Astrocyte (in vitro differentiated cells and primary cell): Measurements from ENCODE around the gene FAM171A2. TPM values are rescaled to one million over a fixed set of nuclear protein-coding genes. Genes with fewer than 3 reads are reported as not detected.

ENCODE experiments used
- DNase-seq: peaks from one replicate; pipeline ENCODE4 v3.0.0-alpha.2; 2010; ENCODE audit warnings: low read depth
- FAIRE-seq: peaks from 2 replicates; lab custom pipeline; 2011; peaks lifted over from hg19 to GRCh38; lab: Jason Lieb, UNC
- H2AFZ ChIP-seq: 2 replicates; pipeline ENCODE4 v1.6.0; 2012; ENCODE audit warnings: low read depth, low read length, inconsistent platforms
- H3K27ac ChIP-seq: 2 replicates; pipeline ENCODE4 v1.5.1; 2011; ENCODE audit warnings: low read depth, low read length, inconsistent platforms
- H3K27me3 ChIP-seq: 2 replicates; pipeline ENCODE4 v1.6.0; 2011; ENCODE audit warnings: low read length, inconsistent platforms; ENCODE audit not compliant: insufficient read depth
- H3K36me3 ChIP-seq: 2 replicates; pipeline ENCODE4 v1.5.1; 2011; ENCODE audit warnings: low read length, inconsistent platforms; ENCODE audit not compliant: insufficient read depth
- H3K4me1 ChIP-seq: 2 replicates; pipeline ENCODE4 v1.5.1; 2011; ENCODE audit warnings: low read length, inconsistent platforms; ENCODE audit not compliant: insufficient read depth
- H3K4me2 ChIP-seq: 2 replicates; pipeline ENCODE4 v1.6.0; 2012; ENCODE audit warnings: low read length, inconsistent platforms
- H3K4me3 ChIP-seq: 2 replicates; pipeline ENCODE4 v1.5.1; 2011; ENCODE audit warnings: low read depth, mild to moderate bottlenecking, low read length, inconsistent platforms; ENCODE audit not compliant: insufficient read depth
- H3K79me2 ChIP-seq: 2 replicates; pipeline ENCODE4 v1.6.0; 2012; ENCODE audit warnings: mild to moderate bottlenecking, low read length, inconsistent platforms; ENCODE audit not compliant: insufficient read depth
- H3K9ac ChIP-seq: 2 replicates; pipeline ENCODE4 v1.6.0; 2012; ENCODE audit warnings: mild to moderate bottlenecking, low read length, inconsistent platforms
- H3K9me3 ChIP-seq: 2 replicates; pipeline ENCODE4 v1.5.1; 2012; ENCODE audit warnings: low read depth, mild to moderate bottlenecking, low read length, inconsistent platforms; ENCODE audit not compliant: insufficient read depth
- H4K20me1 ChIP-seq: 2 replicates; pipeline ENCODE4 v1.6.0; 2012; ENCODE audit warnings: low read length, inconsistent platforms; ENCODE audit not compliant: insufficient read depth
- H3K27ac Mint-ChIP-seq: one replicate; pipeline ENCODE4 v1.8.0; 2021; ENCODE audit warnings: mild to moderate bottlenecking, mixed read lengths; ENCODE audit not compliant: unreplicated experiment
- H3K27me3 Mint-ChIP-seq: one replicate; pipeline ENCODE4 v1.8.0; 2021; ENCODE audit warnings: low read depth, mixed read lengths; ENCODE audit not compliant: unreplicated experiment
- H3K36me3 Mint-ChIP-seq: one replicate; pipeline ENCODE4 v1.8.0; 2021; ENCODE audit warnings: low read depth, mixed read lengths; ENCODE audit not compliant: unreplicated experiment
- H3K4me1 Mint-ChIP-seq: one replicate; pipeline ENCODE4 v1.8.0; 2021; ENCODE audit warnings: low read depth, mixed read lengths; ENCODE audit not compliant: unreplicated experiment
- H3K4me3 Mint-ChIP-seq: one replicate; pipeline ENCODE4 v1.8.0; 2021; ENCODE audit warnings: mild to moderate bottlenecking, moderate library complexity, mixed read lengths; ENCODE audit not compliant: unreplicated experiment
- H3K9me3 Mint-ChIP-seq: one replicate; pipeline ENCODE4 v1.8.0; 2021; ENCODE audit warnings: mild to moderate bottlenecking, mixed read lengths; ENCODE audit not compliant: unreplicated experiment
- EZH2 ChIP-seq: IDR thresholded peaks from 2 replicates; pipeline ENCODE4 v1.6.1; 2012; ENCODE audit warnings: mild to moderate bottlenecking, low read length, inconsistent platforms; ENCODE audit not compliant: insufficient read depth
- total RNA-seq: library from RNA; stranded (reverse); gene quantifications from 2 replicates; pipeline ENCODE4 v1.2.1, GENCODE V29; 2021
- TF ChIP-seq, protein P1 (sequence below): IDR thresholded peaks from 2 replicates; pipeline ENCODE4 v1.5.1; 2011; ENCODE audit warnings: low read depth, mild to moderate bottlenecking, inconsistent platforms, low read length, moderate library complexity; ENCODE audit not compliant: insufficient read depth

FAM171A2 gene
- total RNA-seq, 1 donor from 2014 or later: 18.2 TPM

- DNase-seq (peak; percentile 10), FAIRE-seq (no peak)
- Histone ChIP-seq H3K4me1 (peaks cover 3% of the 10 kb centered on the region), H3K9me3 (no peaks in the 10 kb centered on the region), H3K9ac (no peak overlapping the region), H3K27ac (no peak overlapping the region), H2AFZ (no peak overlapping the region), H4K20me1 (no peaks in the 10 kb centered on the region), H3K4me2 (peak overlapping the region; percentile 84), H3K36me3 (no peaks in the 10 kb centered on the region), H3K4me3 (no peak overlapping the region), H3K27me3 (peaks cover 21% of the 10 kb centered on the region), H3K79me2 (no peaks in the 10 kb centered on the region)
- H3K27ac Mint-ChIP-seq: no peak overlapping the region
- H3K4me1 Mint-ChIP-seq: peaks cover 4% of the 10 kb centered on the region
- peak overlapping the region; percentile 76 for H3K4me3 Mint-ChIP-seq
- no peak for TF ChIP-seq EZH2
- TF ChIP-seq, protein P1, sequence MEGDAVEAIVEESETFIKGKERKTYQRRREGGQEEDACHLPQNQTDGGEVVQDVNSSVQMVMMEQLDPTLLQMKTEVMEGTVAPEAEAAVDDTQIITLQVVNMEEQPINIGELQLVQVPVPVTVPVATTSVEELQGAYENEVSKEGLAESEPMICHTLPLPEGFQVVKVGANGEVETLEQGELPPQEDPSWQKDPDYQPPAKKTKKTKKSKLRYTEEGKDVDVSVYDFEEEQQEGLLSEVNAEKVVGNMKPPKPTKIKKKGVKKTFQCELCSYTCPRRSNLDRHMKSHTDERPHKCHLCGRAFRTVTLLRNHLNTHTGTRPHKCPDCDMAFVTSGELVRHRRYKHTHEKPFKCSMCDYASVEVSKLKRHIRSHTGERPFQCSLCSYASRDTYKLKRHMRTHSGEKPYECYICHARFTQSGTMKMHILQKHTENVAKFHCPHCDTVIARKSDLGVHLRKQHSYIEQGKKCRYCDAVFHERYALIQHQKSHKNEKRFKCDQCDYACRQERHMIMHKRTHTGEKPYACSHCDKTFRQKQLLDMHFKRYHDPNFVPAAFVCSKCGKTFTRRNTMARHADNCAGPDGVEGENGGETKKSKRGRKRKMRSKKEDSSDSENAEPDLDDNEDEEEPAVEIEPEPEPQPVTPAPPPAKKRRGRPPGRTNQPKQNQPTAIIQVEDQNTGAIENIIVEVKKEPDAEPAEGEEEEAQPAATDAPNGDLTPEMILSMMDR: no peak
- peaks cover 21% of the 10 kb centered on the region for H3K27me3 Mint-ChIP-seq
- H3K36me3 Mint-ChIP-seq: peaks cover 2% of the 10 kb centered on the region
- H3K9me3 Mint-ChIP-seq: no peaks in the 10 kb centered on the region
These were observed 56.1 kb downstream of the FAM171A2 start for GRCh38 chr17:44307387-44308186.

DNA sequence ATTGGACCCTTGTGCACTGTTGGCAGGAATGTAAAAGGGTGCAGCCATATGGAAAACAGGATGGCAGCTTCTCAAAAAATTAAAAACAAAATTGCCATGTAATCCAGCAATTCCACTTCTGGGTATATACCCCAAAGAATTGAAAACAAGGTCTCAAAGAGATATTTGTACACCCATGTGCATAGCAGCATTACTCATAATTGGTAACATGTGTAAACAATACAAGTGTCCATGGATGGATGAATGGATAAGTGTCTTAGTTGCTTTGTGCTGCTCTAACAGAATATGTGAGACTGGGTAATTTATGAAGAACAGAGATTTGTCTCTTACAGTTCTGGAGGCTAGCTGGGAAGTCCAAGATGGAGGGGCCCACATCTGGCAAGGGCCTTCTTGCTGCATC is 59.0 kb downstream of the FAM171A2 start:
- H3K4me3 Mint-ChIP-seq: no peak overlapping the region
- FAIRE-seq (no peak), DNase-seq (no peak)
- Histone ChIP-seq H3K4me1 (peaks cover 3% of the 10 kb centered on the region), H3K27me3 (peaks cover 36% of the 10 kb centered on the region), H2AFZ (no peak overlapping the region), H3K4me3 (no peak overlapping the region), H3K9me3 (no peaks in the 10 kb centered on the region), H3K27ac (no peak overlapping the region), H3K9ac (no peak overlapping the region), H3K79me2 (no peaks in the 10 kb centered on the region), H3K4me2 (no peak overlapping the region), H3K36me3 (no peaks in the 10 kb centered on the region), H4K20me1 (no peaks in the 10 kb centered on the region)
- no peak overlapping the region for H3K27ac Mint-ChIP-seq
- peaks cover 11% of the 10 kb centered on the region for H3K27me3 Mint-ChIP-seq
- TF ChIP-seq, protein P1: no peak
- no peak for TF ChIP-seq EZH2
- H3K9me3 Mint-ChIP-seq: no peaks in the 10 kb centered on the region
- no peaks in the 10 kb centered on the region for H3K36me3 Mint-ChIP-seq
- H3K4me1 Mint-ChIP-seq: no peaks in the 10 kb centered on the region

Other genes with a start within 250 kb of the FAM171A2 start
- gene HDAC5, start 240.2 kb downstream of the FAM171A2 start, total RNA-seq: 18.7 and 21.6 TPM in 2 replicates
- gene HROB, start 221.9 kb downstream of the FAM171A2 start, total RNA-seq: 1.6 and 2.3 TPM in 2 replicates
- gene ASB16, start 193.1 kb downstream of the FAM171A2 start, total RNA-seq: not detected in 2 replicates
- 28.2 and 28.8 TPM in 2 replicates for gene TMUB2, start 176.9 kb downstream of the FAM171A2 start, total RNA-seq
- gene ATXN7L3, start 164.0 kb downstream of the FAM171A2 start, total RNA-seq: 87.0 and 96.0 TPM in 2 replicates
- 43.2 and 48.0 TPM in 2 replicates for gene UBTF, start 144.2 kb downstream of the FAM171A2 start, total RNA-seq
- not detected in 2 replicates for gene SLC4A1, start 95.7 kb downstream of the FAM171A2 start, total RNA-seq
- gene RUNDC3A, start 55.3 kb downstream of the FAM171A2 start, total RNA-seq: 2.0 and 3.4 TPM in 2 replicates
- gene SLC25A39, start 39.0 kb downstream of the FAM171A2 start, total RNA-seq: 80.6 and 80.9 TPM in 2 replicates
- gene GRN, start 18.6 kb downstream of the FAM171A2 start, total RNA-seq: 327 and 338 TPM in 2 replicates
- 0.31 and 0.68 TPM in 2 replicates for gene ITGA2B, start 25.8 kb upstream of the FAM171A2 start, total RNA-seq
- 38.0 and 43.3 TPM in 2 replicates for gene GPATCH8, start 139.6 kb upstream of the FAM171A2 start, total RNA-seq
- 95.7 and 97.6 TPM in 2 replicates for gene FZD2, start 193.6 kb upstream of the FAM171A2 start, total RNA-seq